Measurements from ENCODE around the gene GEMIN5. TPM values are rescaled to one million over a fixed set of nuclear protein-coding genes. Genes with fewer than 3 reads are reported as not detected.

GEMIN5 gene, protein sequence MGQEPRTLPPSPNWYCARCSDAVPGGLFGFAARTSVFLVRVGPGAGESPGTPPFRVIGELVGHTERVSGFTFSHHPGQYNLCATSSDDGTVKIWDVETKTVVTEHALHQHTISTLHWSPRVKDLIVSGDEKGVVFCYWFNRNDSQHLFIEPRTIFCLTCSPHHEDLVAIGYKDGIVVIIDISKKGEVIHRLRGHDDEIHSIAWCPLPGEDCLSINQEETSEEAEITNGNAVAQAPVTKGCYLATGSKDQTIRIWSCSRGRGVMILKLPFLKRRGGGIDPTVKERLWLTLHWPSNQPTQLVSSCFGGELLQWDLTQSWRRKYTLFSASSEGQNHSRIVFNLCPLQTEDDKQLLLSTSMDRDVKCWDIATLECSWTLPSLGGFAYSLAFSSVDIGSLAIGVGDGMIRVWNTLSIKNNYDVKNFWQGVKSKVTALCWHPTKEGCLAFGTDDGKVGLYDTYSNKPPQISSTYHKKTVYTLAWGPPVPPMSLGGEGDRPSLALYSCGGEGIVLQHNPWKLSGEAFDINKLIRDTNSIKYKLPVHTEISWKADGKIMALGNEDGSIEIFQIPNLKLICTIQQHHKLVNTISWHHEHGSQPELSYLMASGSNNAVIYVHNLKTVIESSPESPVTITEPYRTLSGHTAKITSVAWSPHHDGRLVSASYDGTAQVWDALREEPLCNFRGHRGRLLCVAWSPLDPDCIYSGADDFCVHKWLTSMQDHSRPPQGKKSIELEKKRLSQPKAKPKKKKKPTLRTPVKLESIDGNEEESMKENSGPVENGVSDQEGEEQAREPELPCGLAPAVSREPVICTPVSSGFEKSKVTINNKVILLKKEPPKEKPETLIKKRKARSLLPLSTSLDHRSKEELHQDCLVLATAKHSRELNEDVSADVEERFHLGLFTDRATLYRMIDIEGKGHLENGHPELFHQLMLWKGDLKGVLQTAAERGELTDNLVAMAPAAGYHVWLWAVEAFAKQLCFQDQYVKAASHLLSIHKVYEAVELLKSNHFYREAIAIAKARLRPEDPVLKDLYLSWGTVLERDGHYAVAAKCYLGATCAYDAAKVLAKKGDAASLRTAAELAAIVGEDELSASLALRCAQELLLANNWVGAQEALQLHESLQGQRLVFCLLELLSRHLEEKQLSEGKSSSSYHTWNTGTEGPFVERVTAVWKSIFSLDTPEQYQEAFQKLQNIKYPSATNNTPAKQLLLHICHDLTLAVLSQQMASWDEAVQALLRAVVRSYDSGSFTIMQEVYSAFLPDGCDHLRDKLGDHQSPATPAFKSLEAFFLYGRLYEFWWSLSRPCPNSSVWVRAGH (N-terminal part only)
- 29.5 TPM for total RNA-seq (2021; ENCODE audit: unreplicated experiment)
- polyA plus RNA-seq (2012; ENCODE audit: insufficient read length): 14.0 TPM
- Bru-seq, nascent RNA: percentile 76 among the genes with signal in this experiment
- BruChase-seq, experiment 1, labeled RNA remaining after a 2-hour chase: percentile 76 among the genes with signal in this experiment
- BruChase-seq, experiment 2, labeled RNA remaining after a 6-hour chase: percentile 81 among the genes with signal in this experiment
- long read RNA-seq, full-length matches to known transcripts: 16 of 52 reads
- long read RNA-seq, partial matches to known transcripts: 26 of 52 reads
- long read RNA-seq, other reads (novel, unspliced or antisense): 10 of 52 reads

DNA sequence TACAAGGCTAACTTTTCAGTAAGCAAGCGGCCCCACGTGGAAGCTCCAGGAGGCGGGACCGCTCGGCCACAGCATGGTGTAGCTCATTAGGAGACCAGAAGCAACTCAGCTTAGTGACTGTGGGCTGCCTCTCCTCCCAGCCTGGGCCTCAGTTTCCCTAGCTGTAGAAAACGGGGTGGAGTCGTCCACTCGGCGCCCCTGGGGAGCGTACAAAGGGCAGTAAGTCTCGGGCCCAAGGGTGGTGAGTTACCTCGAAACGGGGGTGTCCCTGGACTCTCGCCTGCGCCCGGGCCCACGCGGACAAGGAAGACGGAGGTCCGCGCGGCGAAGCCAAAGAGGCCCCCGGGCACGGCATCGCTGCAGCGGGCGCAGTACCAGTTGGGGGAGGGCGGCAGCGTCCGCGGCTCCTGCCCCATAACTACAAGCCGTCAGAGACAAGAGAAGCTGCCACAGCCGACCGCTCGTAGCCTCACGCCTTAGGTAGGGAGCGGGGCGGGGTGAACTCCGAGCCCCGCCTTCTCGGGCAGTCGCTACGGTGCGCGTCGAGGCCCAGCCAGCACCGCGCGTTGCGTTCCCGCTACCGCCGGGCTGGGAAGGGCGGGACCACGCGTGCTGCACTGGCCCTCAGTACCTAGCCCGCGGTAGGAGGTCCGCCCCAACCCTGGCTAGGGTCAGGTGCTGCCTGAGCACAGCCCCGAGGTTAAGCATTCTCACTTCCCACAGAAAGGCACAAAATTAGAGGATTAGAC is at the start of gene GEMIN5:
Gene GEMIN5 (minus strand): TSS at position 494 of the 749 bp plus-strand sequence. CDS start 78 bp downstream, at position 416.
- no peaks in the 10 kb centered on the region for H3K27me3 ChIP-seq (ENCODE audit: control insufficient read depth, insufficient read depth, low read length)
- intact Hi-C loops (cut with micrococcal nuclease; ENCODE audit: unreplicated experiment) (no loop called here), in situ Hi-C loops (cut with HindIII; ENCODE audit: low pct_unique_long_range_greater_than_20kb, low sequenced_read_pairs) (no loop called here)
- peak; percentile 48 for DNase-seq (ENCODE audit: low read depth, low spot score)
- peaks cover 13% of the 10 kb centered on the region for H3K36me3 ChIP-seq (ENCODE audit: control insufficient read depth, insufficient read depth, low read length)
- peak; percentile 96 for ATAC-seq
- H3K9me3 ChIP-seq (ENCODE audit: control insufficient read depth, insufficient read depth, low read depth, low read length): no peaks in the 10 kb centered on the region
- BruUV-seq (replicated peaks): no TSS peak
- peaks cover 22% of the 10 kb centered on the region for H3K4me1 ChIP-seq (ENCODE audit: control insufficient read depth, insufficient read depth, low read length)
- peak within 1 kb of the TSS; percentile 87 to 96 for H3K4me3 ChIP-seq (ENCODE audit: low read depth in 2 of 2, low read length in 2 of 2)
- H3K27ac ChIP-seq (ENCODE audit: low read length): peak within 1 kb of the TSS; percentile 94
- CTCF ChIA-PET: no interaction called here
- POLR2A ChIA-PET: no interaction called here
- TF ChIP-seq, protein P1, sequence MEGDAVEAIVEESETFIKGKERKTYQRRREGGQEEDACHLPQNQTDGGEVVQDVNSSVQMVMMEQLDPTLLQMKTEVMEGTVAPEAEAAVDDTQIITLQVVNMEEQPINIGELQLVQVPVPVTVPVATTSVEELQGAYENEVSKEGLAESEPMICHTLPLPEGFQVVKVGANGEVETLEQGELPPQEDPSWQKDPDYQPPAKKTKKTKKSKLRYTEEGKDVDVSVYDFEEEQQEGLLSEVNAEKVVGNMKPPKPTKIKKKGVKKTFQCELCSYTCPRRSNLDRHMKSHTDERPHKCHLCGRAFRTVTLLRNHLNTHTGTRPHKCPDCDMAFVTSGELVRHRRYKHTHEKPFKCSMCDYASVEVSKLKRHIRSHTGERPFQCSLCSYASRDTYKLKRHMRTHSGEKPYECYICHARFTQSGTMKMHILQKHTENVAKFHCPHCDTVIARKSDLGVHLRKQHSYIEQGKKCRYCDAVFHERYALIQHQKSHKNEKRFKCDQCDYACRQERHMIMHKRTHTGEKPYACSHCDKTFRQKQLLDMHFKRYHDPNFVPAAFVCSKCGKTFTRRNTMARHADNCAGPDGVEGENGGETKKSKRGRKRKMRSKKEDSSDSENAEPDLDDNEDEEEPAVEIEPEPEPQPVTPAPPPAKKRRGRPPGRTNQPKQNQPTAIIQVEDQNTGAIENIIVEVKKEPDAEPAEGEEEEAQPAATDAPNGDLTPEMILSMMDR (IDR thresholded peaks at IDR 0.05): no peak
- TF ChIP-seq TCF7L2 (IDR thresholded peaks at IDR 0.05; ENCODE audit: low read depth, low read length): no peak
- TF ChIP-seq, protein P2, sequence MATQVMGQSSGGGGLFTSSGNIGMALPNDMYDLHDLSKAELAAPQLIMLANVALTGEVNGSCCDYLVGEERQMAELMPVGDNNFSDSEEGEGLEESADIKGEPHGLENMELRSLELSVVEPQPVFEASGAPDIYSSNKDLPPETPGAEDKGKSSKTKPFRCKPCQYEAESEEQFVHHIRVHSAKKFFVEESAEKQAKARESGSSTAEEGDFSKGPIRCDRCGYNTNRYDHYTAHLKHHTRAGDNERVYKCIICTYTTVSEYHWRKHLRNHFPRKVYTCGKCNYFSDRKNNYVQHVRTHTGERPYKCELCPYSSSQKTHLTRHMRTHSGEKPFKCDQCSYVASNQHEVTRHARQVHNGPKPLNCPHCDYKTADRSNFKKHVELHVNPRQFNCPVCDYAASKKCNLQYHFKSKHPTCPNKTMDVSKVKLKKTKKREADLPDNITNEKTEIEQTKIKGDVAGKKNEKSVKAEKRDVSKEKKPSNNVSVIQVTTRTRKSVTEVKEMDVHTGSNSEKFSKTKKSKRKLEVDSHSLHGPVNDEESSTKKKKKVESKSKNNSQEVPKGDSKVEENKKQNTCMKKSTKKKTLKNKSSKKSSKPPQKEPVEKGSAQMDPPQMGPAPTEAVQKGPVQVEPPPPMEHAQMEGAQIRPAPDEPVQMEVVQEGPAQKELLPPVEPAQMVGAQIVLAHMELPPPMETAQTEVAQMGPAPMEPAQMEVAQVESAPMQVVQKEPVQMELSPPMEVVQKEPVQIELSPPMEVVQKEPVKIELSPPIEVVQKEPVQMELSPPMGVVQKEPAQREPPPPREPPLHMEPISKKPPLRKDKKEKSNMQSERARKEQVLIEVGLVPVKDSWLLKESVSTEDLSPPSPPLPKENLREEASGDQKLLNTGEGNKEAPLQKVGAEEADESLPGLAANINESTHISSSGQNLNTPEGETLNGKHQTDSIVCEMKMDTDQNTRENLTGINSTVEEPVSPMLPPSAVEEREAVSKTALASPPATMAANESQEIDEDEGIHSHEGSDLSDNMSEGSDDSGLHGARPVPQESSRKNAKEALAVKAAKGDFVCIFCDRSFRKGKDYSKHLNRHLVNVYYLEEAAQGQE (IDR thresholded peaks at IDR 0.05; ENCODE audit: insufficient read depth in 1 of 2, low read depth in 2 of 2, low read length in 1 of 2): peak in 1 of 2 experiments; percentile 78; a peak in 2 of 4 replicates
- peak; percentile 69 for TF ChIP-seq POLR2AphosphoS5 (IDR thresholded peaks at IDR 0.05; ENCODE audit: low read depth, low read length)
- TF ChIP-seq SIN3A (IDR thresholded peaks at IDR 0.05; ENCODE audit: borderline replicate concordance, insufficient read depth, low read depth, low read length): peak; percentile 92

All from Panc1 (cell line).